ENCODE measurements around the gene PINLYP. TPM values are rescaled to one million over a fixed set of nuclear protein-coding genes. Genes with fewer than 3 reads are reported as not detected.

Gene PINLYP
- total and polyA plus RNA-seq, 9 of the 15 experiments (the other 6 are each of a cell fraction or from before 2014, with no cell fraction given) = 1.00 to 6.7 (median 2.2) TPM

- TF ChIP-seq ETV1 (tag; conservative IDR thresholded peaks at IDR 0.05; ENCODE audit: low read depth) (peak; percentile 14; the same call in 1 of the 2 replicates), BRF1 (IDR thresholded peaks at IDR 0.05; ENCODE audit: borderline replicate concordance, extremely low read depth, insufficient read length) (no peak), ARID1B (IDR thresholded peaks at IDR 0.05) (no peak), PHB2 (IDR thresholded peaks at IDR 0.05; ENCODE audit: low read depth) (no peak), THAP12 (CRISPR knock-in tag; IDR thresholded peaks at IDR 0.05) (0 out of 2 replicates have a peak, but pooled peaks have one; percentile 34), RFX1 (IDR thresholded peaks at IDR 0.05) (peak; percentile 97), MNT (conservative IDR thresholded peaks at IDR 0.05) (peak in 1 of 2 experiments; percentile 60; a peak in 2 of 4 replicates), ZBTB12 (CRISPR knock-in tag; IDR thresholded peaks at IDR 0.05) (peak; percentile 54), MECOM (CRISPR knock-in tag; IDR thresholded peaks at IDR 0.05) (no peak), ARID4B (CRISPR knock-in tag; IDR thresholded peaks at IDR 0.05) (peak; percentile 86; the same call in 1 of the 2 replicates), ZNF232 (CRISPR knock-in tag; IDR thresholded peaks at IDR 0.05) (no peak), MTA1 (IDR thresholded peaks at IDR 0.05; ENCODE audit: borderline replicate concordance) (peak; percentile 92), BCOR (IDR thresholded peaks at IDR 0.05) (no peak)
- TF ChIP-seq, protein P1, sequence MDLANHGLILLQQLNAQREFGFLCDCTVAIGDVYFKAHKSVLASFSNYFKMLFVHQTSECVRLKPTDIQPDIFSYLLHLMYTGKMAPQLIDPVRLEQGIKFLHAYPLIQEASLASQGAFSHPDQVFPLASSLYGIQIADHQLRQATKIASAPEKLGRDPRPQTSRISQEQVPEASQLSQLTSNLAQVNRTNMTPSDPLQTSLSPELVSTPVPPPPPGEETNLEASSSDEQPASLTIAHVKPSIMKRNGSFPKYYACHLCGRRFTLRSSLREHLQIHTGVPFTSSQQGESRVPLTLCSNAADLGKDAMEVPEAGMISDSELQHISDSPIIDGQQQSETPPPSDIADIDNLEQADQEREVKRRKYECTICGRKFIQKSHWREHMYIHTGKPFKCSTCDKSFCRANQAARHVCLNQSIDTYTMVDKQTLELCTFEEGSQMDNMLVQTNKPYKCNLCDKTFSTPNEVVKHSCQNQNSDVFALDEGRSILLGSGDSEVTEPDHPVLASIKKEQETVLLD (IDR thresholded peaks at IDR 0.05) = peak; percentile 91
- TF ChIP-seq, protein P2, sequence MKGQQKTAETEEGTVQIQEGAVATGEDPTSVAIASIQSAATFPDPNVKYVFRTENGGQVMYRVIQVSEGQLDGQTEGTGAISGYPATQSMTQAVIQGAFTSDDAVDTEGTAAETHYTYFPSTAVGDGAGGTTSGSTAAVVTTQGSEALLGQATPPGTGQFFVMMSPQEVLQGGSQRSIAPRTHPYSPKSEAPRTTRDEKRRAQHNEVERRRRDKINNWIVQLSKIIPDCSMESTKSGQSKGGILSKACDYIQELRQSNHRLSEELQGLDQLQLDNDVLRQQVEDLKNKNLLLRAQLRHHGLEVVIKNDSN (CRISPR knock-in tag; IDR thresholded peaks at IDR 0.05) = no peak
Measured at GRCh38 chr19:43575156-43575950, at the start of gene PINLYP, which contains the start of gene XRCC1 (continued).

All from K562 (cell line).